Esophagus mucosa (tissue), 1 donor: Measurements from ENCODE around the gene AOC3. TPM values are rescaled to one million over a fixed set of nuclear protein-coding genes. Genes with fewer than 3 reads are reported as not detected.
"Not testable (repeated sequence)": the region's sequence is repeated elsewhere in the genome, so short reads cannot be mapped to it uniquely, and the experiment has no call there.

Experiments
- ATAC-seq: fragments of 200-7000 bp; cut with Tn5 transposase; one replicate; pipeline ENCODE4 v1.9.1; 2020
- total RNA-seq: library from RNA; stranded (reverse); gene quantifications from one replicate; pipeline ENCODE4 v1.2.4, GENCODE V29; 2023
- donor health status: DM: yes; HTN: yes; CAD: no.

AOC3 gene
- total RNA-seq, 1 donor from 2014 or later = 5.7 TPM

DNA sequence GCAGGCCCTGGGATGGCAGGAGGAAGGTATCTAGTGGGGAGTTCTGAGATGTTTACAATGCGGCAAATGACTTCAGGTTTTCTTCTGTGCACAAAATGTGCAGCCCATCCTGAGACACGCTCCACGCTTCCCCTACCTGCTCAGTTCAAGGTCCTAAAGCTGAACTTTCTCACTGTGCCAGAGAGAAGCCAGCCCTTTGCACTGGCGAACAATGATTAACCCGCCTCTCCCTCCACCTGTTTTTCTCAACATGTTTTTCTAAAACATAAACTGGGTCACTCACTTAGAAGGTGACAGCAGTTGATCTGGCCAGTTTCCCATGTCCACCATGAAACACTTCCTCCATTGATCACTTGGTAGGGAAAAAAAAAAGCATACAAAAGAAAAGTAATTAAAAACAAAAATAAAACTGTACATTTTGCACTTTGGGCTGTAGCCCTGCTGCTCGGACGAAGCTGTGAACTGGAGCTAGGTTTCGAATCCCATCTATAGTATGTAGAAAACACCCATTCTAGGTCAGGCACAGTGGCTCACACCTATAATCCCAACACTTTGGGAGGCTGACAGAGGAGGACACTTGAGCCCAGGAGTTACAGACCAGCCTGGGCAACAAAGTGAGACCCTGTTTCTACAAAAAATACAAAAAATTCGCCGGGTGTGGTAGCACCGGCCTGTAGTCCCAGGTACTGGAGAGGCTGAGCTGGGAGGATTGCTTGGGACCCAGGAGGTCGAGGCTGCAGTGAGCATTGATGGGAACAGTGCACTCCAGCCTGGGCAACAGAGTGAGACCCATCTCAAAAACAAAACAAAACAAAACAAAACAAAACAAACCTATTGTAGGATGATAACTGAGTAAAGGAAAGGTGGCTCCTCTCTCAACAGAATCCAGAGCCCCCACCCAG, 43.5 kb downstream of the AOC3 start:
- ATAC-seq = no peak

- peak; percentile 80 for ATAC-seq
These were observed 44.2 kb downstream of the AOC3 start for GRCh38 chr17:42895185-42895555.

DNA sequence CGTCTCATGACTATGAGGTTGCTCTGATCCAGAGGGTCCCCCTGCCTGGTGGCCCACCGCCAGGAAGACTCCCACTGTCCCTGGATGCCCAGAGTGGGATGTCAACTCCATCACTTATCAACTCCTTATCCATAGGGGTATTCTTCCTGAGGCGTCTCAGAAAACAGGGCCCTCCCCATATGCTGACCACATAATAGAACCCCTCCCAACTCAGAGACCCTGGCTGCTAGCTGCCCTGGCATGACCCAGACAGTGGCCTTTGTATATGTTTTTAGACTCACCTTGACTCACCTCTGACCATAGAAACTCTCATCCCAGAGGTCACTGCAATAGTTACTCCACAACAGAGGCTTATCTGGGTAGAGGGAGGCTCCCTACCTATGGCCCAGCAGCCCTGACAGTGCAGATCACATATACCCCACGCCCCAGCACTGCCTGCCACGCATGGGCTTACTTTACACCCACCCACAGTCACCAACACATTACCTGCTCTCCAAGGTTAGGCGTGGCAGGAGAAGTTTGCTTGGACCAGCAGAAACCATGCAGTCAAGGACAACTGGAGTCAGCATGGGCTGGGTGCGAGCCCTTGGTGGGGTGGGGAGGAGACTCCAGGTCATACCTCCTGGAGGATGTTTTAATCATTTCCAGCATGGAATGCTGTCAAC, 47.3 kb downstream of the AOC3 start:
- no peak for ATAC-seq

DNA sequence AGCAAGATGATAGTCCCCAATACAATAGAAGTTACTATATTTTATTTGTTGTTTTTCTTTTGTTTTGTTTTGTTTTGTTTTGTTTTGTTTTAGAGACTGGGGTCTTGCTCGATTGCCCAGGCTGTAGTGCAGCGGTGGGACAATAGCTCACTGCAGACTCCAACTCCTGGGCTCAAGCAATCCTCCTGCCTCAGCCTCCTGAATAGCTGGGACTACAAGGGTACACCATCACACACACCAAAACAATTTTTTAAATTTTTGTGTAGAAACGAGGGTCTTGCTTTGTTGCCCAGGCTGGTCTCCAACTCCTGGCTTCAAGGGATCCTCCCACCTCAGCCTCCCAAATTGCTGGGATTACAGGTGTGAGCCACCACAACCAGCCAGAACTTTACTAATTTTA, 49.0 kb downstream of the AOC3 start:
- not testable (repeated sequence) for ATAC-seq

- ATAC-seq = no peak
These were observed 49.7 kb downstream of the AOC3 start, which contains the start of gene G6PC1 for GRCh38 chr17:42900460-42901331. Gene G6PC1, plus strand, starts transcription at chr17:42900799. Its CDS starts 78 bp downstream, at chr17:42900877.

GRCh38 chr17:42901535-42902229, 50.7 kb downstream of the AOC3 start:
- no peak for ATAC-seq

- no peak for ATAC-seq
These were observed 53.1 kb downstream of the AOC3 start for GRCh38 chr17:42904110-42904469.

DNA sequence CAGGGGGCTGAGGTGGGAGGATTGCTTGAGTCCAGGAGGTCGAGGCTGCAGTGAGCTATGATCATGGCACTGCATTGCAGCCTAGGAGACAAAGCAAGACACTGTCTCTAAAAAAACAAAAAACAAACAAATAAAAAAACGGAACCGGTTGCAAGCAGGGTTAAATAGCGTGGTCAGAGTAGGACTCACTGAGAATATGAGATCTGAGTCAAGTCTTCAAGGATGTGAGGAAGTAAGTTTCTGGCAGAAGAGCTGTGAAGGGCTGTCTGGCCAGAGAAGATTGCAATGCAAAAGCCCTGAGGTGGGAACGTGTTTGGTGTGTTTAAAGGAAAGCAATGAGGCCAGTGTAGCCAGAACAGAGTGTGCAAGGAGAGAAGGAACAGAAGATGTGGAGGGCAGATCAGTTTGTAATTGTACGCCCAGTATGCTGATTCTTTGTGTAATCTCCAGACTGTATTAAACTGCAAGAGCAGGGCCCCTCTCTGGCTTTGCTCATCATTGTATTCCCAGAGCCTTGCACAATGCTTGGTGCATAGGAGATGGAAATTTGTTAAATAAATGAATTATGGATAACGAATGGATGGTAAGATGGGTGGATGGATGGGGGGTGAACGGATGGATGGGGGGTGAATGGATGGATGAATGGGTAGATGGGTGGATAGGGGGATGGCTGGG, 55.9 kb downstream of the AOC3 start:
- no peak for ATAC-seq

Other genes with a start within 250 kb of the AOC3 start
- 53.6 TPM for gene RETREG3, start 241.8 kb upstream of the AOC3 start, total RNA-seq
- 44.4 TPM for gene TUBG1, start 241.5 kb upstream of the AOC3 start, total RNA-seq
- 7.3 TPM for gene TUBG2, start 191.9 kb upstream of the AOC3 start, total RNA-seq
- gene PLEKHH3, start 174.2 kb upstream of the AOC3 start, total RNA-seq = 49.6 TPM
- not detected for gene CCR10, start 169.4 kb upstream of the AOC3 start, total RNA-seq
- gene CNTNAP1, start 168.7 kb upstream of the AOC3 start, total RNA-seq = 1.3 TPM
- 14.4 TPM for gene EZH1, start 106.2 kb upstream of the AOC3 start, total RNA-seq
- gene RAMP2, start 90.0 kb upstream of the AOC3 start, total RNA-seq = 4.5 TPM
- gene VPS25, start 77.8 kb upstream of the AOC3 start, total RNA-seq = 70.9 TPM
- 0.40 TPM for gene WNK4, start 70.6 kb upstream of the AOC3 start, total RNA-seq
- gene COA3, start 52.5 kb upstream of the AOC3 start, total RNA-seq = 104 TPM
- gene CNTD1, start 52.3 kb upstream of the AOC3 start, total RNA-seq = not detected
- 77.2 TPM for gene BECN1, start 26.9 kb upstream of the AOC3 start, total RNA-seq
- 96.6 TPM for gene PSME3, start 17.8 kb upstream of the AOC3 start, total RNA-seq
- 0.44 TPM for gene AOC2, start 6.6 kb upstream of the AOC3 start, total RNA-seq
- not detected for gene G6PC1, start 49.6 kb downstream of the AOC3 start, total RNA-seq
- 17.8 TPM for gene AARSD1, start 113.3 kb downstream of the AOC3 start, total RNA-seq
- gene PTGES3L, start 128.9 kb downstream of the AOC3 start, total RNA-seq = 0.28 TPM
- 5.8 TPM for gene RUNDC1, start 129.4 kb downstream of the AOC3 start, total RNA-seq
- 1,265 TPM for gene RPL27, start 147.2 kb downstream of the AOC3 start, total RNA-seq
- 7.7 TPM for gene IFI35, start 155.6 kb downstream of the AOC3 start, total RNA-seq
- gene VAT1, start 171.2 kb downstream of the AOC3 start, total RNA-seq = 83.5 TPM
- gene RND2, start 174.0 kb downstream of the AOC3 start, total RNA-seq = 0.16 TPM